GM21390 (cell line): ENCODE data around the gene VWA7.

Experiments
- ATAC-seq: cut with Tn5 transposase; IDR thresholded peaks from one replicate; pipeline ENCODE4 v1.9.1; 2021; ENCODE audit not compliant: unreplicated experiment

The VWA7 gene

GRCh38 chr6:31760790-31761189 lies 16.3 kb downstream of the VWA7 start:
- ATAC-seq, result no peak

- no peak for ATAC-seq
Measured at GRCh38 chr6:31758281-31758680, 18.8 kb downstream of the VWA7 start.

DNA sequence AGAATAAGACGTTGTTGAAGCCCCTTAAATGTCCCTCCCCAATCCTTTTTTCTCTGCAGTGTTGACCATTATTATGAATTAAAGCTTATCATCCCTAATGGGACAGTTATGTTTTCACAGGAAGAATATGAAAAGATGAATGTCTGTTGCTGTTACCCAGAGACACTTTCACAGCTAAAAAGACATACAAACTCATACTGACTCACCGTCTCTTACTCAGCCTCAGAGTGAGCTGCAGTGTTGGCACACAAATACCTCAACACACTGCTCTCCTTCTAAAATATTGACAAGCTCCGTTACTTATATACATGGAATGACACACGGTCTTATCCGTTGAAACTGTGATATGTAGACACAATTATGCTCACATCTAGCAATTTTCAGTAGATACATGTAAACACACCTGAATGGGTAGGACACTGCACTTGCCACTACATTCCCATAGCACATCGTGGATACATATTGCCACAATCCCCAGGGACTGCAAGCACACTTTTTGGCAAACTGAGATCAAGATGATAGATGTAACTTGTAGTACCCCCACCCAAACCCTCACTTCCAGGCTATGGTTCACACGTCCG lies 24.3 kb downstream of the VWA7 start:
- no peak for ATAC-seq

- ATAC-seq, result no peak
Measured at GRCh38 chr6:31750411-31751022, 26.6 kb downstream of the VWA7 start.

DNA sequence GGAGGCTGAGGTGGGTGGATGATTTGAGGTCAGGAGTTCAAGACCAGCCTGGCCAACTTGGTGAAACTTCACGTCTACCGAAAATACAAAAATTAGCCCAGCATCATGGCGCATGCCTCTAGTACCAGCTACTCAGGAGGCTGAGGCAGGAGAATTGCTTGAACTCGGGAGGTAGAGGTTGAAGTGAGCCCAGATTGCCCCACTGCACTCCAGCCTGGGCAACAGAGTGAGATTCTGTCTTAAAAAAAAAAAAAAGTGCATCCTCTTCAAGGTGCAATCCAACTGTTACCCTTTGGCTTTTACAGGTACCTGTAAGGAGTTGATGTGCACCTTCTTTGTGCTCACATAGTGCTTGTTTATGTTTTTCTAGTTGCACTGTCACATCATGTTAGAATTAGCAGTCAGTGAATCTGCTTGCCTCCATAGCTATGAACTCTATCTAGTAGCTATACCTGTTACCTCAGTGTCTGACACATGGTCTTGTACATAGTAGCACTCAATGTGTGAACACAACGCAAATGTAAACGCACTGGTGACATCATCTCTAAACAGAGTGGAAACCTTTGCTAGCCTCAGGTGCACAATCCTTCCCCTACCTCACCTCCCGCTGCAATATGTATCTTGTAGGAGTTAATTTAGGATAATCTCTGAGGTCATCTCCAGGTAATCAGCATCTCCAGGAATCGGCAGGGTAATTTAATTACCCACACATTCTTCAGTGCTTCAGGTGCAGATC lies 27.7 kb downstream of the VWA7 start:
- no peak for ATAC-seq

DNA sequence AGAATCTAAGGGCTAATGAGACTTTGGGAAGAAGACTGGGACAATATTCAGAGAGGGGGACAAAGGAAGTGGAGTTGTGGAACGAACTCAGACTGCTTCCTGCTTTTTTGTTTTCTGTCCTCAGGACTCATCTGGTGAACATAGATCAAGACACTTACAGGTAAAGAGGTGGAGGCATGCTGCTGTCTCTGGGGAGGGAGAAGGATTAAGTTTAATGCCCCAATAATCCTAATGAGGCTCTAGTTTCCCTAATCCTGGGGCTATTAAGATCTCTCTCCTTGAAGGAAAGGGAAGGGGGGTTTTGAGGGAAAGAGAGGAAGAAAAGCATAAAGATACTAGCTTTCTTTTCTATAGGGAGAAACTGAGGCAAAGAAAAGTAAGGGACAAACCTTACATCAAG lies 32.7 kb downstream of the VWA7 start:
- ATAC-seq, result no peak

- ATAC-seq, result no peak
Measured at GRCh38 chr6:31742894-31743293, 34.2 kb downstream of the VWA7 start.

- ATAC-seq, result no peak
Measured at GRCh38 chr6:31741815-31742214, 35.3 kb downstream of the VWA7 start.

DNA sequence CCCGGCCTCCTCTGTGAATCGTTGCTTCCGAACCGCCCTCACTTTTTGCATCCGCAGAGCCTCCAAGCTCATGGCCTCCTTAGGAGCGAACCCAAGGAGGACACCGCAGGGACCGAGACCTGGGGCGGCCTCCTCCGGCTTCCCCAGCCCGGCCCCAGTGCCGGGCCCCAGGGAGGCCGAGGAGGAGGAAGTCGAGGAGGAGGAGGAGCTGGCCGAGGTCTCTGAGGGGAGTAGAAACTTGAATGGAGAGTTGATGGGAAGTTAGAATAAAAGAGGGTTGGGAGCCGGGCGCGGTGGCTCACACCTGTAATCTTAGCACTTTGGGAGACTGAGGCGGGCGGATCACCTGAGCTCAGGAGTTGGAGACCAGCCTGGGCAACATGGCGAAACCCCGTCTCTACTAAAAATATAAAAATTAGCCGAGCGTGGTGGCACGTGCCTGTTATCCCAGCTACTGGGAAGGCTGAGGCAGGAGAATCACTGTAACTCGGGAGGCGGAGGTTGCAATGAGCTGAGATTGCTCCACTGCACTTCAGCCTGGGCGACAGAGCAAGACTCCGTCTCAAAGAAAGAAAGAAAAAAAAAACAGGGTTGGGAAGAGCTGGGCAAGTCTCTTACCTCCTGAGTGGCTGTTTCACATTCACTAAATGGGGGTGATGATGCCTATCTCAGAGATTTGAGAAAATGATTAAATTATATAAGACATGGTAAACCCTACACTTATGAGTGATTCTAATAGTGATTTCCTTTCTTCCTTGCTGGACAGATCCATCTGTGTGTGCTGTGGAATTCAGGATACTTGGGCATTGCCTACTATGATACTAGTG lies 36.5 kb downstream of the VWA7 start:
- ATAC-seq, result no peak

DNA sequence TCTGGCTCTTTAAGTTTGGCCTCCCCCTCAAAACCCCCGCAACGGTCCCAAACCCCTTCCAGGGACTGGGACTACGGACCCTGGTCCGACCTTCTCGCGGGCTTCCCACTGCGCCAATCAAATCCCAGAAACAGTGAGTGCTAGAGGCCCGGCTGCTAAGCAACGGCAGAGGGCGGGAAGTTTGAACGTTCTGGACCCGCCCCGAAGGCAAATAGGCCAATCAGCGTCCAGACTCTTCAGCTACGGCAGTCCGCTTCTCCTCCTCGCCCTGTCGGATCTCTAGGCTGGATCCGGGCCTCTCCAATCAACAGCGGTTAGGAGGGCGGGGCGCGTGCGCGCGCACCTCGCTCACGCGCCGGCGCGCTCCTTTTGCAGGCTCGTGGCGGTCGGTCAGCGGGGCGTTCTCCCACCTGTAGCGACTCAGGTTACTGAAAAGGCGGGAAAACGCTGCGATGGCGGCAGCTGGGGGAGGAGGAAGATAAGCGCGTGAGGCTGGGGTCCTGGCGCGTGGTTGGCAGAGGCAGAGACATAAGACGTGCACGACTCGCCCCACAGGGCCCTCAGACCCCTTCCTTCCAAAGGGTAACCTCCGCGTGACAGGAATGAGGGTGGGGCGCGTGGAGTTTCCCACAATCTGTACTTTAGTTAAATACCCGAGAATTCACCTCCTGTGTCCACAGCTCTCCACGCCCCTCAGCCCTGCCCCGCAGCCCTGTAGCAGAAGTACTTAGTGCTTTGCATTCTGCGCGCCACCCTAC lies 37.3 kb downstream of the VWA7 start, which contains the start of gene MSH5:
Gene MSH5, plus strand, starts transcription at position 367 of the 758 bp plus-strand sequence. CDS start 462 bp downstream, outside the sequence.
- ATAC-seq, result peak; percentile 69

GRCh38 chr6:31737991-31738979 lies 38.8 kb downstream of the VWA7 start:
- ATAC-seq, result no peak

- no peak for ATAC-seq
Measured at GRCh38 chr6:31737315-31737990, 39.7 kb downstream of the VWA7 start.

- no peak for ATAC-seq
Measured at GRCh38 chr6:31736768-31737314, 40.3 kb downstream of the VWA7 start.

DNA sequence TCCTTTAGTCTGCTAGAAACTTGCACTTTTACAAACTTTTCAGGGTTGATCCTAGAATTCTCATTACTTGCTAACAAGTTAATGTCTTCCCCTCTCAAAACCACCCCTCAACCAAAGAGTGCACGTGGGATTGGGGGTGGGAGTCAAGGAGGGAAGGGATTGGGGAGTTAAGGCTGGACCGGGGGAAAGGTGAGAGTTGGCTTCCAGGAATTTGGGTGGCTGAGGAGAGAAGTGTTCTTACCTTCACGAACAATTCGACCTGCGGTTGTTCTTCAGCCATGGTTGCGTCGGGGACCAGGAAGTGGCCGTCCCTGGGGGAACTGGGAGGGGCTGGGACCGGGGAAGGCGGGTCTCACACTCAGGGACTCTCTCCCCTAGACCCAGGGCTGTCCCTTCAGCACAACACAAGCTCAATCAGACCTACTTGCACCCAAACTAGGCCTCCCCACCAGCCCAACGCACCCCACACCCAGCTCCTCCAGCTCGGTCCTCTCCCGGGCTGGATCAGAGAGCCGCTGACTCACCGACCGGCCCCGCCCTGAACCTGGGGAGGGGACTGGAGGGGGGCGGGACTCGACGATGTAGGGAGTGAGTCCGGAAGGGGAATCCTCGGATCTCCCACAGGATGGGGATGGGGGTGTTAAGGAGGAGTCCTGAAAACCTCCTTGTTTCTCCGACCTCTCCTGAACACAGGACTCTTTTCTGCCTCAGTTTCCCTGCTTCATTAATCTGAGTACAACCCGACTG lies 40.9 kb downstream of the VWA7 start, which contains the start of gene CLIC1:
Gene CLIC1, minus strand, starts transcription at position 510 of the 747 bp plus-strand sequence. Its CDS starts 230 bp downstream, at position 280.
- no peak for ATAC-seq

DNA sequence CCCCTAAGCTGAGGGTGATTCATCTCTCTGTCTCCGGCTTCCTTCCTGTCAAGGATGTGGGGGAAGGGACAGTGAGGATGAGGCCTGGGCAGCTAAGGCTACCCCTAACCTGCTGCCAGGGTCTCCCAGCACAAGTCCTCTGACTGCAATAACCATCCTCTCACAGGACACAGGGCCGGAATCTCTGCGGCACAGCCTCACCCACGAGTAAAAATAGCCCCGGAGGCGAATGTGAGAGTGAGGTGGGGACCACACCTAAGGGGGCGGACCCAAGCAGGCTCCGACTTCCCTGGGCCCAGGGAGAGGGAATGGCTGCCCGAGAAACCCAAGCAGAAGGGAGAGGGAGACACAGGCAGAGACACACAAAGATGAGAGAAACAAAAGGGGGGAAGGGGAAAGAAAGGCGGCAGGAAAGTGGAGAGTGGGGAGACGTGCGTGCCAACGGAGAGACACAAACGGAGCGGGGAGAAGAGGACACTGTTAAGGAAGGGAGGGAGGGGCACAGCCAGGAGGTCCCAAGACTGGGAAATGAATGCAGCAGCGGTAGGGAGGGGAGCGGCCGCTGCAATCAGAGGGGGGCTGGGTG lies 42.2 kb downstream of the VWA7 start:
- ATAC-seq, result no peak

- ATAC-seq, result no peak
Measured at GRCh38 chr6:31734247-31734820, 42.8 kb downstream of the VWA7 start.

GRCh38 chr6:31733734-31734133 lies 43.4 kb downstream of the VWA7 start:
- no peak for ATAC-seq
